NCI-H446 treated with DMSO at 0.1 percent for 48 hours (cell line): Measurements from ENCODE around the gene TNFRSF25.
A peak's percentile ranks its signal among the peaks of the same experiment; 100 is the strongest.
"Not testable (repeated sequence)": the region's sequence is repeated elsewhere in the genome, so short reads cannot be mapped to it uniquely, and the experiment has no call there.

Experiments
- DNase-seq: peaks from one replicate; lab custom pipeline; 2025; lab: John Stamatoyannopoulos, UW

TNFRSF25 gene

GRCh38 chr1:6453895-6454855, 11.8 kb downstream of the TNFRSF25 start:
- not testable (repeated sequence) for DNase-seq

GRCh38 chr1:6450943-6451373, 15.0 kb downstream of the TNFRSF25 start:
- no peak for DNase-seq

- not testable (repeated sequence) for DNase-seq
Observed at GRCh38 chr1:6450486-6450885, 15.5 kb downstream of the TNFRSF25 start.

- DNase-seq: no peak
Observed at GRCh38 chr1:6450005-6450450, 15.9 kb downstream of the TNFRSF25 start.

- DNase-seq: no peak
Observed at GRCh38 chr1:6448749-6449631, 17.0 kb downstream of the TNFRSF25 start.

- DNase-seq: no peak
Observed at GRCh38 chr1:6447818-6448748, 17.9 kb downstream of the TNFRSF25 start.

GRCh38 chr1:6447016-6447817, 18.8 kb downstream of the TNFRSF25 start:
- no peak for DNase-seq

- DNase-seq: no peak
Observed at GRCh38 chr1:6446665-6447015, 19.3 kb downstream of the TNFRSF25 start.

GRCh38 chr1:6445929-6446328, 20.0 kb downstream of the TNFRSF25 start:
- DNase-seq: not testable (repeated sequence)

- DNase-seq: no peak
Observed at GRCh38 chr1:6445062-6445763, 20.8 kb downstream of the TNFRSF25 start.

- DNase-seq: no peak
Observed at GRCh38 chr1:6444377-6444776, 21.6 kb downstream of the TNFRSF25 start.

- no peak for DNase-seq
Observed at GRCh38 chr1:6443339-6444115, 22.4 kb downstream of the TNFRSF25 start.

GRCh38 chr1:6441586-6441985, 24.4 kb downstream of the TNFRSF25 start:
- no peak for DNase-seq

- no peak for DNase-seq
Observed at GRCh38 chr1:6440198-6441126, 25.5 kb downstream of the TNFRSF25 start.

- DNase-seq: peak; percentile 27
Observed at GRCh38 chr1:6438047-6438525, 27.9 kb downstream of the TNFRSF25 start.

- peak; percentile 93 for DNase-seq
Observed at GRCh38 chr1:6437012-6437700, 28.8 kb downstream of the TNFRSF25 start.

- DNase-seq: not testable (repeated sequence)
Observed at GRCh38 chr1:6436277-6436676, 29.7 kb downstream of the TNFRSF25 start.
